Stimulated activated CD8-positive, alpha-beta memory T cell treated with anti-CD3 and anti-CD28 coated beads, Interleukin-12 subunit alpha, Interleukin-12 subunit beta, amount 100 ng/mL, for 24 hours (primary cell): Measurements from ENCODE around the gene SERAC1.
"Not testable (repeated sequence)": the region's sequence is repeated elsewhere in the genome, so short reads cannot be mapped to it uniquely, and the experiment has no call there.

ENCODE experiments used
- DNase-seq: peaks from one replicate; pipeline ENCODE4 v3.0.0-alpha.2; 2020; ENCODE audit errors: extremely low read depth

Gene SERAC1

GRCh38 chr6:158168040-158168289 lies at the start of gene SERAC1:
SERAC1 (minus strand) TSS chr6:158168262; CDS start chr6:158158363, 9,899 bp downstream.
- no peak for DNase-seq

- DNase-seq, result no peak
Measured at GRCh38 chr6:158213925-158214674, 46.0 kb upstream of the SERAC1 start.

GRCh38 chr6:158211273-158212055 lies 43.4 kb upstream of the SERAC1 start:
- no peak for DNase-seq

GRCh38 chr6:158209582-158210333 lies 41.7 kb upstream of the SERAC1 start:
- DNase-seq, result not testable (repeated sequence)

- DNase-seq, result not testable (repeated sequence)
Measured at GRCh38 chr6:158208226-158209030, 40.4 kb upstream of the SERAC1 start.

- DNase-seq, result no peak
Measured at GRCh38 chr6:158207422-158207788, 39.3 kb upstream of the SERAC1 start.

GRCh38 chr6:158206740-158207421 lies 38.8 kb upstream of the SERAC1 start:
- DNase-seq, result no peak

GRCh38 chr6:158205169-158205944 lies 37.3 kb upstream of the SERAC1 start:
- no peak for DNase-seq

- DNase-seq, result no peak
Measured at GRCh38 chr6:158198461-158198860, 30.4 kb upstream of the SERAC1 start.

GRCh38 chr6:158194487-158195280 lies 26.6 kb upstream of the SERAC1 start:
- DNase-seq, result no peak

- no peak for DNase-seq
Measured at GRCh38 chr6:158191761-158192160, 23.7 kb upstream of the SERAC1 start.

- DNase-seq, result no peak
Measured at GRCh38 chr6:158191032-158191431, 23.0 kb upstream of the SERAC1 start.

GRCh38 chr6:158188591-158188990 lies 20.5 kb upstream of the SERAC1 start:
- DNase-seq, result no peak

- no peak for DNase-seq
Measured at GRCh38 chr6:158185729-158186456, 17.8 kb upstream of the SERAC1 start.

- DNase-seq, result no peak
Measured at GRCh38 chr6:158184608-158185007, 16.5 kb upstream of the SERAC1 start.

- DNase-seq, result not testable (repeated sequence)
Measured at GRCh38 chr6:158183174-158183972, 15.3 kb upstream of the SERAC1 start.

GRCh38 chr6:158177712-158178111 lies 9.7 kb upstream of the SERAC1 start:
- not testable (repeated sequence) for DNase-seq

GRCh38 chr6:158175111-158175510 lies 7.0 kb upstream of the SERAC1 start:
- DNase-seq, result no peak
